ENCODE measurements around the gene FOXF2. TPM values are rescaled to one million over a fixed set of nuclear protein-coding genes. Genes with fewer than 3 reads are reported as not detected.
A peak's percentile ranks its signal among the peaks of the same experiment; 100 is the strongest.

The FOXF2 gene
- total and polyA plus RNA-seq, 2 donors (not counting 1 experiment from before 2014, with no cell fraction given), result not detected

DNA sequence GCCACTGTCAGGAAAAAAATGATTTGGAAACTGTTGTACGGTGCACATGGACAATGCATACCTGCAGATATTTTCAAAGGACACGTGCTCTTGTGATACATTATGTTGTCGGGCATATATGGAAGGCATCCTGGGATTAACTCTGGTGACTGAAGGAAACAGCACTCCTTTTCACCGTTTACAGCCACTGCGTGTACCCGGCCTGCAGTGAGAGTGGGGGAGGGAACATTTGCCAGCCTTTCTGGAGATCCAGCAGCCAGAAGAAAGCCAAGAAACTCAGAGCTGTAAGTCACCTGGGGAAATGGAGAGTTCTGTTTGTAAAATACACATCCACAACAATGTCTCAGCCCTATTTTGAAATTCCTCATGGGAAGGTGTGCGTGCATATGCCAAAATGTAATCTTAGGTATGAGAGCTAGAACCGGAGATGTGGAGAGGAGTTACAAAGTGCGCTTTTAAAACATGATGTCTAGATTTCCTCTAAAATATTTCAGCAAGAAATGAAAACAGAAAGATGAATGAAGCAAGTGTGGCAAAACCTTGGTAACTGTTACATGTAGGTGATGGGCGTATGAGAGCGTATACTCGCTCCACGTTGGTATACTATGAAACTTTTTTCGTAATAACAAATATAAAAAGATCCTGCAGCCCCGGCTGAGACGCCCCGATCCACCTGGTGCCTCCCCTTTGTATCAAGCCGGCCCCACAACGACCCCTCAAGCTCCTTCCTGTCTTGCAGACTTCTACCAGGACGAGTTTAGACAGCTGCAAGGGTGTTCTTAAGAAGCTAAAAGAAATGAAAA is 8.6 kb upstream of the FOXF2 start:
- peak; percentile 40 for DNase-seq
- H3K27me3 ChIP-seq (replicated peaks in 1 of 4; ENCODE audit: control extremely low read depth in 1 of 4, control insufficient read depth in 3 of 4, insufficient read depth in 4 of 4, low read length in 3 of 4), result peaks cover 2 to 89% (median 73%) of the 10 kb centered on the region in 4 experiments
- H3K79me2 ChIP-seq (ENCODE audit: control insufficient read depth, insufficient read depth, low read length), result no peaks in the 10 kb centered on the region
- peaks cover 61% of the 10 kb centered on the region for H3K27me3 Mint-ChIP-seq
- no peak overlapping the region for H3K9ac ChIP-seq (ENCODE audit: low read length)
- no peak overlapping the region for H3K4me3 ChIP-seq (ENCODE audit: control extremely low read depth in 1 of 5, extremely low read depth in 1 of 5, insufficient read depth in 1 of 5, low read depth in 2 of 5, low read length in 4 of 5)
- H3K36me3 ChIP-seq (replicated peaks in 1 of 2; ENCODE audit: control extremely low read depth in 1 of 2, control insufficient read depth in 1 of 2, extremely low read depth in 1 of 2, insufficient read depth in 2 of 2, low read length in 1 of 2), result no peaks in the 10 kb centered on the region
- ChIA-PET POLR2A (no interaction called here), CTCF (interaction anchor here (0.7 to 1.0 kb wide), 4 partner anchors 623 to 788 kb away, joined by 3 to 4 read pairs (median 4); no protein-coding TSS in a partner anchor)
- H3K4me3 Mint-ChIP-seq, result peak overlapping the region; percentile 46
- H3K4me1 Mint-ChIP-seq, result peaks cover 40% of the 10 kb centered on the region
- H3K4me1 ChIP-seq (ENCODE audit: control insufficient read depth in 2 of 2, insufficient read depth in 2 of 2, low read length in 2 of 2), result peaks cover 56 to 81% of the 10 kb centered on the region in 2 donors
- no peak overlapping the region for H3K27ac Mint-ChIP-seq
- H4K20me1 ChIP-seq (ENCODE audit: control insufficient read depth, insufficient read depth, low read length, poor library complexity, severe bottlenecking), result no peaks in the 10 kb centered on the region
- H2AFZ ChIP-seq (ENCODE audit: insufficient read depth, low read depth, low read length, poor library complexity, severe bottlenecking), result no peak overlapping the region
- intact Hi-C loops (cut with micrococcal nuclease), result loop anchor here (1.0 to 5.0 kb wide), 2 partner anchors 788 to 989 kb away; partner anchors contain the start of gene IRF4
- ATAC-seq (ENCODE audit: low read depth), result no peak
- H3K9me3 ChIP-seq (ENCODE audit: control extremely low read depth in 1 of 3, control insufficient read depth in 2 of 3, insufficient read depth in 1 of 3, low read length in 2 of 3), result peaks cover 0 to 57% (median 0%) of the 10 kb centered on the region in 3 donors
- H3K9me3 Mint-ChIP-seq (ENCODE audit: insufficient read depth), result no peaks in the 10 kb centered on the region
- H3K27ac ChIP-seq (ENCODE audit: low read length in 2 of 2), result no peak overlapping the region
- TF ChIP-seq, protein P1, sequence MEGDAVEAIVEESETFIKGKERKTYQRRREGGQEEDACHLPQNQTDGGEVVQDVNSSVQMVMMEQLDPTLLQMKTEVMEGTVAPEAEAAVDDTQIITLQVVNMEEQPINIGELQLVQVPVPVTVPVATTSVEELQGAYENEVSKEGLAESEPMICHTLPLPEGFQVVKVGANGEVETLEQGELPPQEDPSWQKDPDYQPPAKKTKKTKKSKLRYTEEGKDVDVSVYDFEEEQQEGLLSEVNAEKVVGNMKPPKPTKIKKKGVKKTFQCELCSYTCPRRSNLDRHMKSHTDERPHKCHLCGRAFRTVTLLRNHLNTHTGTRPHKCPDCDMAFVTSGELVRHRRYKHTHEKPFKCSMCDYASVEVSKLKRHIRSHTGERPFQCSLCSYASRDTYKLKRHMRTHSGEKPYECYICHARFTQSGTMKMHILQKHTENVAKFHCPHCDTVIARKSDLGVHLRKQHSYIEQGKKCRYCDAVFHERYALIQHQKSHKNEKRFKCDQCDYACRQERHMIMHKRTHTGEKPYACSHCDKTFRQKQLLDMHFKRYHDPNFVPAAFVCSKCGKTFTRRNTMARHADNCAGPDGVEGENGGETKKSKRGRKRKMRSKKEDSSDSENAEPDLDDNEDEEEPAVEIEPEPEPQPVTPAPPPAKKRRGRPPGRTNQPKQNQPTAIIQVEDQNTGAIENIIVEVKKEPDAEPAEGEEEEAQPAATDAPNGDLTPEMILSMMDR (IDR thresholded peaks at IDR 0.05), result no peak
- peak; percentile 68 for TF ChIP-seq EZH2 (IDR thresholded peaks at IDR 0.05; ENCODE audit: borderline replicate concordance, insufficient read depth, low read depth, low read length, poor library complexity, severe bottlenecking)
- H3K4me2 ChIP-seq (replicated peaks; ENCODE audit: low read depth, low read length, poor library complexity, severe bottlenecking), result peak overlapping the region; percentile 18
- WGBS (ENCODE audit: insufficient coverage), result 17% methylated on average over 11 of the region's 20 CpGs

Measured in B cell (primary cell).